HG03280 (cell line): ENCODE measurements around the gene NELL2.

Source experiments
- ATAC-seq: cut with Tn5 transposase; IDR thresholded peaks from one replicate; pipeline ENCODE4 v1.9.1; 2021; ENCODE audit warnings: mild to moderate bottlenecking, moderate library complexity; ENCODE audit not compliant: unreplicated experiment

NELL2 gene

DNA sequence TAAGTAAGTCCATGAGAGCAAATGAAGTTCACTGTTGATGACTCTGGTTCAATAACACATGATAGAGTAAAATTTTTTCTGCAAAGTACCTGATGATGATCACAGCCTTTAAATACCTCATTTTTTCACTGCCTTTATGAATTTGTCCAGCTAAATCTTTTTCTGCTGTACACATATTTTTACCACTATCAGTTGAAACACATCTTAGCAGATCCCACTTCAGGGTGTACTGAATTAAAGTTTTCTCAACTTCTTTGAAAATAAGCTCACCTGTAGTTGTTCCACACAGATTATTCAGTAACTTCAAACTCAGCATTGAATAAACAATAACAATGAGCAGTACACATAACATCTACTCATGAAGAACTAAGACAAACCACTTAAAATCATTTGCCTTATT, 385.9 kb downstream of the NELL2 start:
- no peak for ATAC-seq

DNA sequence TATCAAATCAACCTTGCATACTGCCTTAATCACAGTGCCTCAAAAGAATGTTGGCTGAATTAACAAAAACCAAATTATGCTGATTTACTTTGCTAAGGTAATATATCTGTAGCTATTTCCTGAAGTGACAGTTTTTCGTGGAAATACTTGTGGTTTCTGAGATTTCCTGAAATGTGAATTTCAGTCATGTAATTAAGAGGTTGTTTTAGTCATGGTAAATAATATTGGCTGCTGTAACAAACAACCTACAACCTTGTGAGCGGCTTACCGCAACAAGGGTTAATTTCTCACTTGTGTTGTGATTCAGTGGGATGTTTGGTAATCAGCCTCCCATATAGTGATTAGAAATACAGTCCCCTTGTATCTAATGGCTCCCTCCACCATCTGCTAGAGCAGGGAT, 387.9 kb downstream of the NELL2 start:
- no peak for ATAC-seq

DNA sequence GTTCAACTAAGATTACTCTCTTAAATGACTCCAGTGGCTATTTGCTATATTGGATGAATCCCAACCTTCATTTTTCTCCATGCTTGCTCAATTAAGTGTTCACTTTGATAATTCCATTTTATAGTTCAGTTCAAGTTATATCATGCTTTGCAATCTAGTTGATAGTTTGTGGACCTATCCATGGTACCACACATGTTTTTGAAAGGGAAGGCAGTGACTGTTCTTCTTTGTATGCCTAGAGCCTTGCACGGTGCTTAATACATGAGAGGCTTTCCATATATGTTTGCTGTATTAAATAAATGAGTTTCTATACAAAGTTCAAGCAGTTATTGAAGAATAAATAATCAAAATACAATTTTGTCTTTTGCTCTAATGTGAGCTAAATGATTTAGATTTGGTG, 391.3 kb downstream of the NELL2 start:
- no peak for ATAC-seq

DNA sequence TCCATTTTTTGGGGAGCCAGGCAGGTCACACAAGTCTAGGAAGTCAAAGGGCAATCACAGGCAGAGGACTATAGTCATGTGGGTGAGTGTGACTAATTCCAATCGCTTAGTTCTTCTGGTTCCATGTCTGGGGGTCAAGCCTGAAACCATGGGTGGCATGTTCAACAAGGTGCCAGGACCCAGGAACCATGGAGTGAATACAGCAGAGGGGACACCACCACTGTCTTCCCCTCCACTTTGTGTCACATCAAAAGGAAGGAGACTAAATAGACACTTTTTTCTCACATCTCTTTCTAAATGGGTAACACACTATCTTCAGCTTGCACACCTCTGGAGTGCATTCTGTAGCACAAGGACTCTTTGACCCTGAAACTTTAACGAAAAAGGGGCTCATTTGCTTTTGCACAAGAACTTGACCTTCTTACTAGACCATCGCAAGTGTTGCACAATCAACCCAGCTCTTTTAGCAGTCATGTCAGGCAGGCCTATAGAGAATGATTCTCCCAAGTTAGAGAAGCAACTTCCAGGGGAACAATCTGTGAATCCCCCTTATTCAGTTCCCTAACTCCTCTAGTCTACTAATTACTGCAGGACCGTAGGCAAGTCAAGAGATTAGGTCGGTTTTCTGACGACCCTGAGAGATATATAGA, 398.7 kb downstream of the NELL2 start:
- ATAC-seq = no peak

DNA sequence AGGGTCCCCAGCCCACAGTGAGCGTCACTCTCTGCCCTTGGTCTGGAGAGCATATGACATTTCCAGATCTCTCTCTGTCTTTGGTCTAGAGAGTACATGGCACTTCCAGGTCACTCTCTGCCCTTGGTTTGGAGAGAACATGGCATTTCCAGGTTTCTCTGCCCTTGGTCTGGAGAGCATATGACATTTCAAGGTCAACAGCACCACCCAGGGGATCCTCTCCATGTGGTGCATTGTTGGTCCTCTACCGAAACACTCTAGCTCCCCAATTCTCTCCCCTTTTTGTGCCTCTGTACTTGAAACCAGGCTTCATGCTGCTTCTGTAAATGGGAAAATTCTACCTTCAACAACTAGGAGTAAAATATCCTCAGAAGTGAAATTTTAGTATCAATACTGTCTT, 399.4 kb downstream of the NELL2 start:
- no peak for ATAC-seq

DNA sequence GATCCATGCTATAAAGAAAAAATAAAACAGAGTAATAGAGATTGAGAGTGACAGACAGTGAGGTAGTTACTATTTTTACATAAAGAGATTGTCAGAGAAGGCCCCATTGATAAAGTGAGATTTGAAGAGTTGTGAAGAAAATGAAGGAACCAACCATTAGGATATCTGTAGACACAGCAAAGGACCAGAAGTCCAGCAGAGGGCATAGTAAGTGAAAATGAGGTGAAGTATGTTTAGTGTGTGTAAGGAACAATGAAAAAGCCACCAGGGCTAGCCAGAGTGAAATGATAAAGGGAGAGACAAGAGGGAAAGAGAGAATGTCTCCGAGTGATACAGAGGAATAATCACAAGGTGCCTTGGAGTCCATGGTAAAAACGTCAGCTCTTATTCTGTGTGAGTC, 411.0 kb downstream of the NELL2 start:
- ATAC-seq = no peak

DNA sequence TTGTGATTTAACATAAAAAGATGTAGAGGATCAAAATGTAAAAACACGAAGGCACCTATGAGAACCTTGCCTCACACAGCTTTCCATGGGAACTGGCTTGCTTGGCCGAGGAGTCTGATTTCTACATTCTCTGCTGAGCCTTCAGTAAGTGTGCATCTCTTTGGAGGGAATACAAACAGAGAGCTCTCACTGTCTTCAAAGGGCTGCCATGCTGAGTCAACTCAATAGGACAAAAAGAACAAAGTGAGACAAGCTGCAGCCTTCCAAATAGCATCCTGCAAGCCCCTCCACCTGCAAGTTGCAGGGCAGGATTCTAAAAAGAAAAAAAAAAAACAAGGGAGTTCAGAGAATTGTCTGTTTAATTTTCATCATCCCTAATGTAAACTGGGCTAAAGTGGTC, 411.9 kb downstream of the NELL2 start:
- no peak for ATAC-seq

DNA sequence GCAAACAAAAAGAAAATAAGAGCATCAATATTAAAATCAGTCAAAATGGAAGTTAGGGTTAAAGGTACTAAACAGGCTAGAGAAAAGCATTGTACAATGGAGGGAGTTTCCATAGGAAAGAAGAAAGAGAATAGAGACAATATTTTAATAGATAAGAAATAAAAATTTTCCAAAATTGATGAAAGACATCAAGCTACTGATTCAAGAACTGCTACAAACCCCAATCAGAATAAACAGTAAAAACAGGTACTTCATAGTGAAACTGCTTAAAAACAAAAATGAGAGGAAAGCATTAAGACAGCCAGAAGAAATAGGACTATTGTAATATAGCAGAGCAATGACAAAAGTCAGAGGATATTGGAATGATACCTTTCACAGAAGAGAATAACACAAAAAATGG, 413.4 kb downstream of the NELL2 start:
- no peak for ATAC-seq

DNA sequence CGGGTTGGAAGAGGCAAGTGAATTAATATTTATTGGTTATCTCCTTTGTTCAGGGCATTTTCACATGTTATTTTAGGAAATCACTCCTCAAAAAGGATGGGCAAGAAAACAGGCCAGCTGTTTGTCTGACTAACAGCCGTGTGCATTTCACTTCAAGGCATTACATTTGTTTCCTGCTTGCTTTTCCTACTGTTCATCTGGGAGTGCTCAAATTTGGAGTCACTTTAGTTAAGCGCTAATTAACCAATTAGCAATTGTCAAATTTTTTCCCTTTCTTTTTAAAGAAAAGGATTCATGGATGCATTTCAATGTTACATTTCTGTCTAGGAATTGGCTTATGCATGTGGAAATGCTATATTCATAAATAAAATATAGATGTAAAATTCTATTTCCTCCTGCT, 415.9 kb downstream of the NELL2 start:
- no peak for ATAC-seq

DNA sequence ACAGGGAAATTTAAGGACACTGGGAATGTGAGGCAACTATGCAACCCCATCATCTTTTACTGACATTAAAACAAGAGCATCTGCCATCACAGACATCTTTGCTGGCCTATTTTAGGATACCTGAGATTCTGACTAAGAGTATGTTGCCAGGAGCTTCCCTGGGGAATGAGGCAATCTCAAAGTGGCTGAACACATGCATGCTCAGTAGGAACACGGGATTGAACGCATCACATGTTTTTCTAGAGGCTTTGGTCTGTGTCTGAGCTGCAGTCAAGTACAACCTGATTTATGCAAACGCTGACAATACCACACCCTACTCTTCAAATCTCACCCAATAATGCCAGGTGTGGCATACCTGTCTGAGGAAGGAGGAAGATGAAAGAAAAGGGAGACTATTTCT, 416.5 kb downstream of the NELL2 start:
- no peak for ATAC-seq
